WERI-Rb-1 (cell line): ENCODE data around the gene SOX5.

Experiments used
- DNase-seq: peaks from one replicate; pipeline ENCODE4 v3.0.0-alpha.2; 2020
- H3K27ac ChIP-seq: fragments of 250-450 bp; sonication (Bioruptor Pico); 2 replicates; pipeline ENCODE4 v1.5.1; 2020; ENCODE audit warnings: mild to moderate bottlenecking, moderate library complexity
- H3K27me3 ChIP-seq: fragments of 250-450 bp; sonication (Bioruptor Pico); 2 replicates; pipeline ENCODE4 v1.5.1; 2021; ENCODE audit warnings: mild to moderate bottlenecking, low read depth, moderate library complexity; ENCODE audit not compliant: insufficient read depth, severe bottlenecking
- H3K36me3 ChIP-seq: fragments of 250-450 bp; sonication (Bioruptor Pico); 2 replicates; pipeline ENCODE4 v1.5.1; 2020; ENCODE audit warnings: mild to moderate bottlenecking, moderate library complexity
- H3K4me3 ChIP-seq: 2 replicates; pipeline ENCODE4 v1.5.1; 2011; ENCODE audit warnings: low read depth, mild to moderate bottlenecking, control low read depth, low read length
- H3K9me3 ChIP-seq: fragments of 250-450 bp; sonication (Bioruptor Pico); 2 replicates; pipeline ENCODE4 v1.5.1; 2021; ENCODE audit warnings: mild to moderate bottlenecking, moderate library complexity; ENCODE audit not compliant: severe bottlenecking
- CTCF ChIP-seq: IDR thresholded peaks from 2 replicates; pipeline ENCODE4 v1.5.1; 2011; ENCODE audit warnings: low read depth, mild to moderate bottlenecking, control low read depth, inconsistent platforms, low read length

The SOX5 gene

GRCh38 chr12:23758608-23759007, 190.9 kb downstream of the SOX5 start:
- H3K9me3 ChIP-seq, result no peaks in the 10 kb centered on the region
- peak; percentile 6 for DNase-seq
- H3K4me3 ChIP-seq, result no peak overlapping the region
- TF ChIP-seq CTCF, result no peak
- no peaks in the 10 kb centered on the region for H3K27me3 ChIP-seq
- no peaks in the 10 kb centered on the region for H3K36me3 ChIP-seq
- H3K27ac ChIP-seq, result no peak overlapping the region

- TF ChIP-seq CTCF, result no peak
- no peak for DNase-seq
- Histone ChIP-seq H3K9me3 (no peaks in the 10 kb centered on the region), H3K27ac (no peak overlapping the region), H3K27me3 (no peaks in the 10 kb centered on the region), H3K4me3 (no peak overlapping the region), H3K36me3 (no peaks in the 10 kb centered on the region)
Measured at GRCh38 chr12:23757541-23757962, 191.9 kb downstream of the SOX5 start.

- no peak for TF ChIP-seq CTCF
- DNase-seq, result no peak
- Histone ChIP-seq H3K27me3 (no peaks in the 10 kb centered on the region), H3K27ac (no peak overlapping the region), H3K9me3 (no peaks in the 10 kb centered on the region), H3K36me3 (no peaks in the 10 kb centered on the region), H3K4me3 (no peak overlapping the region)
Measured at GRCh38 chr12:23756416-23756815, 193.1 kb downstream of the SOX5 start.

GRCh38 chr12:23753628-23754365, 195.7 kb downstream of the SOX5 start:
- H3K36me3 ChIP-seq, result no peaks in the 10 kb centered on the region
- no peaks in the 10 kb centered on the region for H3K27me3 ChIP-seq
- DNase-seq, result no peak
- no peak overlapping the region for H3K4me3 ChIP-seq
- H3K27ac ChIP-seq, result no peak overlapping the region
- no peak for TF ChIP-seq CTCF
- no peaks in the 10 kb centered on the region for H3K9me3 ChIP-seq

GRCh38 chr12:23752245-23752644, 197.2 kb downstream of the SOX5 start:
- no peak for DNase-seq
- Histone ChIP-seq H3K27ac (no peak overlapping the region), H3K27me3 (no peaks in the 10 kb centered on the region), H3K36me3 (no peaks in the 10 kb centered on the region), H3K4me3 (no peak overlapping the region), H3K9me3 (no peaks in the 10 kb centered on the region)
- no peak for TF ChIP-seq CTCF

GRCh38 chr12:23751641-23752040, 197.8 kb downstream of the SOX5 start:
- TF ChIP-seq CTCF, result no peak
- DNase-seq, result no peak
- Histone ChIP-seq H3K36me3 (no peaks in the 10 kb centered on the region), H3K4me3 (no peak overlapping the region), H3K27ac (no peak overlapping the region), H3K27me3 (no peaks in the 10 kb centered on the region), H3K9me3 (no peaks in the 10 kb centered on the region)
